Gastroesophageal sphincter (tissue), 2 donors: Measurements from ENCODE around the gene RPUSD3.

Experiments used
- EP300 ChIP-seq: sonication (generic); formaldehyde crosslinking; IDR thresholded peaks from one replicate; pipeline ENCODE4 v1.6.1; 2017; ENCODE audit warnings: antibody characterized with exemption, mild to moderate bottlenecking
- POLR2A ChIP-seq, 2 donors: fragments of 450-650 bp; IDR thresholded peaks; one replicate each; pipeline ENCODE4 v1.6.1; 2017; ENCODE audit warnings: antibody characterized with exemption in 2 of 2, mild to moderate bottlenecking in 2 of 2, moderate library complexity in 1 of 2

DNA sequence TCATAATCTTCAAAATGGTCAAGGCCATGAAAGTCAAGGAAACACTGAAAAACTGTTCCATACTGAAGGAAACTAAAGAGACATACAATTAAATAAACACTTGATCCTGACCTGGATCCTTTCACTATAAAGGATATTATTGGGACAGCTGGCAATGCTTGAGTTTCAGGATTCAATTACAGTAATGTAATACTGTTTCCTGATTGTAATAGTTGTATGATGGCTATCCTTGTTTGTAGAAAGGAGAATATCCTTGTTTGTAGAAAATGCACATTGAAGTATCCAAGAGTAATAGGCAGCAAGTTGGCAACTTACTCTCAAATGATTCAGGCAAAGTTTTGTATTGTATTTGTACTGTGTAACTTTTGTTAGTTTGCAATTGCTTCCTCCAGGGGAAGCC lies 31.6 kb upstream of the RPUSD3 start:
- TF ChIP-seq POLR2A (IDR thresholded peaks at IDR 0.05) = no peak
- no peak for TF ChIP-seq EP300
